Aorta (tissue), 5 donors: ENCODE measurements around the gene COPS9. TPM values are rescaled to one million over a fixed set of nuclear protein-coding genes. Genes with fewer than 3 reads are reported as not detected.
A peak's percentile ranks its signal among the peaks of the same experiment; 100 is the strongest.

Source experiments
- ATAC-seq: fragments of 200-7000 bp; cut with Tn5 transposase; one replicate; pipeline ENCODE4 v1.9.1; 2022; ENCODE audit warnings: moderate library complexity; ENCODE audit not compliant: low FRiP score
- DNase-seq, 2 donors: peaks; one replicate each; pipeline ENCODE4 v3.0.0-alpha.2; 2020
- H3K27ac ChIP-seq, 2 donors: one replicate each; pipeline ENCODE4 v1.5.1; 2013; ENCODE audit warnings: low read length in 2 of 2, mild to moderate bottlenecking in 2 of 2, moderate library complexity in 2 of 2, control low read depth in 1 of 2, inconsistent platforms in 1 of 2, low read depth in 1 of 2
- H3K27me3 ChIP-seq, 2 donors: one replicate each; pipeline ENCODE4 v1.6.1; 2013; ENCODE audit warnings: control low read depth in 1 of 2, low read length in 1 of 2, mild to moderate bottlenecking in 1 of 2, moderate library complexity in 1 of 2; ENCODE audit not compliant: insufficient read depth in 2 of 2, control insufficient read depth in 1 of 2
- H3K36me3 ChIP-seq, 2 donors: one replicate each; pipeline ENCODE4 v1.6.1; 2013; ENCODE audit warnings: control low read depth in 1 of 2, low read length in 1 of 2, mild to moderate bottlenecking in 1 of 2; ENCODE audit not compliant: insufficient read depth in 2 of 2, control insufficient read depth in 1 of 2
- H3K4me1 ChIP-seq, 2 donors: one replicate each; pipeline ENCODE4 v1.6.1; 2013; ENCODE audit warnings: low read length in 2 of 2, control low read depth in 1 of 2, mild to moderate bottlenecking in 1 of 2, moderate library complexity in 1 of 2; ENCODE audit not compliant: insufficient read depth in 2 of 2, control insufficient read depth in 1 of 2
- H3K4me3 ChIP-seq, 2 donors: one replicate each; pipeline ENCODE4 v1.5.1; 2013; ENCODE audit warnings: low read length in 2 of 2, control low read depth in 1 of 2, mild to moderate bottlenecking in 1 of 2
- H3K9me3 ChIP-seq: one replicate; pipeline ENCODE4 v1.6.1; 2013; ENCODE audit warnings: mild to moderate bottlenecking, low read length; ENCODE audit not compliant: control insufficient read depth
- WGBS, 2 donors: extraction: QIAGEN DNeasy Blood & Tissue Kit; methylation state at CpG; one replicate each; pipeline ENCODE4 v1.1.7; 2013; 5-methylcytosine and 5-hydroxymethylcytosine counted together
- intact Hi-C, 2 donors: fragments of 100-400 bp; cut with DNase I; formaldehyde crosslinking; loops; one replicate each; pipeline versions ENCODE4 v1.14.2 to v1.15.0; 2022
- polyA plus RNA-seq, 2 donors: library from polyadenylated mRNA; stranded (reverse); fragments of 200-250 nt; gene quantifications; one replicate each; pipeline ENCODE4 v1.2.3, GENCODE V29; 2013
- total RNA-seq, 2 donors: library from RNA; stranded (reverse); fragmentation: NEBNext Ultra II Directional; extraction: Animal tissue kit (Norgen Biotek cat#: 25700); gene quantifications; one replicate each; pipeline ENCODE4 v1.2.1, GENCODE V29; 2021
- donor health status: healthy with polysubstance abuse.
- donor health status: Bipolar disorder and iron deficiency.
- donor health status: DM: no; HTN: no; CAD: no.
- donor health status: DM: no; HTN: no; CAD: no.
- donor health status: DM: yes; HTN: yes; CAD: no.

COPS9 gene
- total and polyA plus RNA-seq, 4 donors = 83.7 to 787 (median 254) TPM

DNA sequence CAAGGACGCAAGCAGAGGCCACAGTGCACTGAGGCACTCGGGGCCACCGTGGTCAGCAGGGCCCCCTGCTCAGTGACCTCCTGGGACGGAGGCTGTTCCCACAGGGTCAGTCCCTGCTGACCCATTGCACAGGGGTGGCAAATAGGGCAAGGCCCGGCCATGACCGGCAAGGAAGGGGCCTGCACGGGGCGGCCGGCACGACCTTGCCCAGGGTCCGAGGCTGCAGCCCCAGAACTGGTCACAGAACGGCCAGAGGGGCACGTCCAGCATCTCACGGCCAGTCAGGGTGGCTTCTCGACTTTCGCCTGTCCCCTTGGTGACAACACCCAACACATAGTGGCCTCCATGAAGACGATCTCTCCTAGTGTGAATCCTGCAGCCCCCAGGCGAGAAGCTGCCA lies 31.9 kb upstream of the COPS9 start:
- WGBS, 2 donors = 86% methylated on average over 18 of the region's 18 CpGs
- intact Hi-C loops = no loop called here
- no peaks in the 10 kb centered on the region for H3K27me3 ChIP-seq

GRCh38 chr2:240167588-240167880 lies 31.4 kb upstream of the COPS9 start:
- H3K36me3 ChIP-seq = no peaks in the 10 kb centered on the region
- 73 to 78% methylated on average over 9 of the region's 9 CpGs for WGBS, 2 donors
- no peak overlapping the region for H3K4me3 ChIP-seq
- no peaks in the 10 kb centered on the region for H3K4me1 ChIP-seq
- intact Hi-C loops = no loop called here
- ATAC-seq = no peak
- H3K27me3 ChIP-seq = no peaks in the 10 kb centered on the region
- H3K27ac ChIP-seq = no peak overlapping the region
- no peaks in the 10 kb centered on the region for H3K9me3 ChIP-seq
- peak in 1 of 2 donors; percentile 32 for DNase-seq

More for the DNA sequence above, 31.9 kb upstream of the COPS9 start:
- Histone ChIP-seq H3K36me3 (no peaks in the 10 kb centered on the region), H3K27ac (no peak overlapping the region), H3K9me3 (no peaks in the 10 kb centered on the region), H3K4me3 (no peak overlapping the region), H3K4me1 (no peaks in the 10 kb centered on the region)
- ATAC-seq (no peak), DNase-seq (peak; percentile 31 to 64)

- Histone ChIP-seq H3K36me3 (no peaks in the 10 kb centered on the region), H3K4me1 (no peaks in the 10 kb centered on the region), H3K9me3 (no peaks in the 10 kb centered on the region), H3K27me3 (no peaks in the 10 kb centered on the region), H3K27ac (no peak overlapping the region), H3K4me3 (no peak overlapping the region)
- WGBS, 2 donors = 72 to 73% methylated on average over 21 of the region's 21 CpGs
- ATAC-seq = no peak
- intact Hi-C loops = no loop called here
- DNase-seq = peak; percentile 27 to 55
Measured at GRCh38 chr2:240166761-240167587, 30.9 kb upstream of the COPS9 start.

- ATAC-seq = no peak
- 79 to 86% methylated on average over 5 of the region's 5 CpGs for WGBS, 2 donors
- peak; percentile 21 to 34 for DNase-seq
- Histone ChIP-seq H3K4me1 (no peaks in the 10 kb centered on the region), H3K9me3 (no peaks in the 10 kb centered on the region), H3K27me3 (no peaks in the 10 kb centered on the region), H3K27ac (no peak overlapping the region), H3K4me3 (no peak overlapping the region), H3K36me3 (no peaks in the 10 kb centered on the region)
- intact Hi-C loops = no loop called here
Measured at GRCh38 chr2:240166191-240166590, 30.1 kb upstream of the COPS9 start.

DNA sequence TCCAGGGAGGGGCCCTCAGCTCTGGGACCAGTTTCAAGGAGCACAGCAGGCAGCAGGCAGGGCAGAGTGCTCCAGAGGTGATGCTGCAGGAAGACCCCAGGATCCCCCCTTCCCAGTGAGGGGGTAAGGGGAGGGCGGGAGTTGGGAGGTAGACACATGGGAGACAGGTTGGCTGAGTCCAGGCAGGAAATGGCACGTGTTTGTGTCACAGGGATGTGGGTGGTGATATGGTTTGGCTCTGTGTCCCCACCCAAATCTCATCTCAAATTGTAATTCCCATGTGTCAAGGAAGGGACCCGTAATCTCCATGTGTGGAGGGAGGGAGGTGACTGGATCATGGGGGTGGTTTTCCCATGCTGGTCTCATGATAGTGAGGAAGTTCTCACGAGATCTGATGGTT lies 29.6 kb upstream of the COPS9 start:
- no peaks in the 10 kb centered on the region for H3K27me3 ChIP-seq
- ATAC-seq (no peak), DNase-seq (peak; percentile 20 to 38)
- H3K4me1 ChIP-seq = no peaks in the 10 kb centered on the region
- no peaks in the 10 kb centered on the region for H3K9me3 ChIP-seq
- H3K4me3 ChIP-seq = no peak overlapping the region
- 46 to 52% methylated on average over 4 of the region's 4 CpGs for WGBS, 2 donors
- H3K27ac ChIP-seq = no peak overlapping the region
- intact Hi-C loops = no loop called here
- no peaks in the 10 kb centered on the region for H3K36me3 ChIP-seq

DNA sequence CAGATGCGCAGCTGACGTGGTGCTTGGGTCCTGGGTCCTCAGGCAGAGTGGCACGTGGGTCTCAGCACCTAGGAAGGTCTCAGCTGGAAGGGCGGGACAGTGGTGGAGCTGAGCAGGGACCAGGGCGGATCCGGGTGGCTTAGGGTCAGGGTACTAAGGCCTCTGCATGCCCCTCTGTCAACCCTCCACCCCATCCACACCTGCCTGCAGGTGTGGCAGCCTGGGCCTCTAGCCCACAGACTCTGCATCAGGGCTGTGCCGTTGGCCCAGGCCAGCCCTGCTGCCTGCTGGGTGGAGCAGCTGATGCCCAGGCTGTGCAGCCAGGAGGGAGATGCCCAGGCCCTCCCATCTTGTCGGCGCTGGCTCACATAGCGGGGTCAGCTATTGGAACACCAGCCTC lies 28.9 kb upstream of the COPS9 start:
- Histone ChIP-seq H3K4me1 (no peaks in the 10 kb centered on the region), H3K9me3 (no peaks in the 10 kb centered on the region), H3K4me3 (no peak overlapping the region), H3K27me3 (no peaks in the 10 kb centered on the region), H3K27ac (no peak overlapping the region), H3K36me3 (no peaks in the 10 kb centered on the region)
- DNase-seq (peak; percentile 29 to 36), ATAC-seq (no peak)
- intact Hi-C loops = no loop called here
- 82 to 87% methylated on average over 10 of the region's 10 CpGs for WGBS, 2 donors

DNA sequence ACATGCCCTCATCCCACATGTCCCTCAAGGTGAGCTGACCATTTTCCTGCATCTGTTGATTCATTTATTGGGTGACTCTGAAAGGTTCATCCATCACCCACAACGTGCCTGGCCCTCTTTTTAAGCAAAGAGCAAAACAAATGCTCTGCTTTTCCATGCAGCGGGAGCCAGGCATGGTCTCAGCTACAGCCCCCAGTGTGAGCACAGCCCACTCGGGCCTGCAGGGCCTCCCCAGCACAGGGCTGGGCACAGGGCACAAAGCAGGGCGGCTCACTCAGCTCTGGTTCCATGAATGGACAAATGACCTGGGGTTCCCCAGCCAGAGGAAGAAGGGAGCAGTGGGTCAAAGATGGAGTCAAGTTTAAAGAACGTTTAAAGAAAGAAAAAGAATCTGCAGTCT lies 28.5 kb upstream of the COPS9 start:
- Histone ChIP-seq H3K9me3 (no peaks in the 10 kb centered on the region), H3K4me3 (no peak overlapping the region), H3K36me3 (no peaks in the 10 kb centered on the region), H3K4me1 (no peaks in the 10 kb centered on the region), H3K27me3 (no peaks in the 10 kb centered on the region), H3K27ac (no peak overlapping the region)
- ATAC-seq (no peak), DNase-seq (peak; percentile 14 to 16)
- intact Hi-C loops = no loop called here
- 50 to 52% methylated on average over 5 of the region's 5 CpGs for WGBS, 2 donors

GRCh38 chr2:240163844-240164574 lies 27.9 kb upstream of the COPS9 start:
- no peak for ATAC-seq
- Histone ChIP-seq H3K4me1 (no peaks in the 10 kb centered on the region), H3K9me3 (no peaks in the 10 kb centered on the region), H3K27me3 (no peaks in the 10 kb centered on the region), H3K36me3 (no peaks in the 10 kb centered on the region), H3K4me3 (no peak overlapping the region), H3K27ac (no peak overlapping the region)
- intact Hi-C loops = no loop called here
- 86 to 88% methylated on average over 4 of the region's 4 CpGs for WGBS, 2 donors
- DNase-seq = peak in 1 of 2 donors; percentile 15
